ENCODE measurements around the gene SPOCK1. TPM values are rescaled to one million over a fixed set of nuclear protein-coding genes. Genes with fewer than 3 reads are reported as not detected.

Gene SPOCK1
- total and polyA plus RNA-seq, 7 donors: 4.2 to 52.7 (median 16.0) TPM

DNA sequence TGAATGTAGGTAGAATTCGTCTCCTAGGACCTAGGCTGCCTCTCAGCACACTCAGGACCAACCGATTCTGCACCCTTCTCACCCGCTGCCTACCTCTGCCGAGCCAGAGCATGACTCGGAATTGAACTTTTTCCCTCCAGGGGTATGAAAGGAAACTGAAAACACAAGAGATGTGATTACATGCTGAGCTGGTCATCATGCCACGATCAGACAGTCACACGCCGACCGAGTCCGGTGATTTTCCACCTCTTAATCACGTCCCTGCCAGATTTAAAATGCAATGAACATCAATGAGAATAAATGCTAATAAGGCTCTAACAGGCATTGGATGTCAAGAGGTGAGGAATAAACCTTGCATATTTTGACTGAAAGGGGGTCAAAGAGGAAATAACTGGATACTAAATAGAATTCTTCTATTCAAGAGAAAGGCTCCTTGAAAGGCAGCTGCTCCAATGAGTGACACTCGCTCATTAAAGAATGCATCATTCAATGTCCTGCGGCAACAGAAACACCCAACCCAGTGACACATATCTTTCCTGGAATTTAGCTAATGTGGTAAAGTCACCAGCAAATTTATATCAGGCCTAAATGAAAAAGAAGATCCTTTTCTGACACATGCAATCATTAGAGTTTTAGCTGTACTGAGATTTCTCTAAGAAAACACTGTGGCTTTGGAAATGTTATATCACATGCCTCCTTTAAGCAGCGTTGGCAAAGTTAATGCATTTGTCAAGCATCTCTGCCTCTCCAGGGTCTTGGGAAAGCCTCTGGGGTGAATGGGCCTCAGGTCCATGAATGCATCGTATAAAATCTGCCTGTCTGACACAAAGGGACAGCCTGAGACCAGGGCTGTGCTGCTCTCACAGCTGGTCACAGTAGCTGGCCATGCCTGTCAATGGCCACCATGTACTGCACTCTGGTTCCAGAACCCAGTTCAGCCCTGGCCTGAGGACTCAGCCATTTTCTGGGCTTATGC is 128.7 kb downstream of the SPOCK1 start:
- intact Hi-C loops (cut with DNase I): no loop called here
- TF ChIP-seq, protein P1, sequence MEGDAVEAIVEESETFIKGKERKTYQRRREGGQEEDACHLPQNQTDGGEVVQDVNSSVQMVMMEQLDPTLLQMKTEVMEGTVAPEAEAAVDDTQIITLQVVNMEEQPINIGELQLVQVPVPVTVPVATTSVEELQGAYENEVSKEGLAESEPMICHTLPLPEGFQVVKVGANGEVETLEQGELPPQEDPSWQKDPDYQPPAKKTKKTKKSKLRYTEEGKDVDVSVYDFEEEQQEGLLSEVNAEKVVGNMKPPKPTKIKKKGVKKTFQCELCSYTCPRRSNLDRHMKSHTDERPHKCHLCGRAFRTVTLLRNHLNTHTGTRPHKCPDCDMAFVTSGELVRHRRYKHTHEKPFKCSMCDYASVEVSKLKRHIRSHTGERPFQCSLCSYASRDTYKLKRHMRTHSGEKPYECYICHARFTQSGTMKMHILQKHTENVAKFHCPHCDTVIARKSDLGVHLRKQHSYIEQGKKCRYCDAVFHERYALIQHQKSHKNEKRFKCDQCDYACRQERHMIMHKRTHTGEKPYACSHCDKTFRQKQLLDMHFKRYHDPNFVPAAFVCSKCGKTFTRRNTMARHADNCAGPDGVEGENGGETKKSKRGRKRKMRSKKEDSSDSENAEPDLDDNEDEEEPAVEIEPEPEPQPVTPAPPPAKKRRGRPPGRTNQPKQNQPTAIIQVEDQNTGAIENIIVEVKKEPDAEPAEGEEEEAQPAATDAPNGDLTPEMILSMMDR (IDR thresholded peaks at IDR 0.05): no peak
- no peak for ATAC-seq
- no peaks in the 10 kb centered on the region for H3K36me3 ChIP-seq (ENCODE audit: insufficient read depth in 1 of 2, low read depth in 1 of 2)
- H3K4me3 ChIP-seq: no peak overlapping the region
- 80 to 86% (median 82%) methylated on average over 15 of the region's 15 CpGs for WGBS, 3 donors
- DNase-seq: no peak
- H3K9me3 ChIP-seq: no peaks in the 10 kb centered on the region
- no peaks in the 10 kb centered on the region for H3K4me1 ChIP-seq
- H3K27me3 ChIP-seq (ENCODE audit: insufficient read depth in 3 of 3, low read length in 2 of 3): no peaks in the 10 kb centered on the region
- H3K27ac ChIP-seq: no peak overlapping the region

DNA sequence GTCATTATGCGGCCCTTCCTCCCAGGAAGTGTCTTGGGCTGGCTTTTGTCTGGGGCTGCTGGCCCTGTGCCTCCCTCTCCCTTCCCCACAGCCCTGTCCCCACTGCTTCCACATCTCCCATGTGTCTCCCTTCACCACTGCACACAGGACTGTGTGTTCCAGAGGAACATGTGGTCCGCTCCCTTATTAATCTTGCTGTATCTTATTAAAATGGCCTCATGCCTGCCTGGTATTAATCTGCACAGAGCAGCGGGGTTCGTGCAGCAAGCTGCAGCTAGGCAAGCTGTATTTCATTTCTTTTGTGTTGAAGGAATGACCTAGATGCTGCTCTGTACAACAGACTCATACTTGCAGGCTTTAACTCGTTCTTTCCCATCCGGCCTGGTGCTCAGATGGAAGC is 130.5 kb downstream of the SPOCK1 start:
- Histone ChIP-seq H3K27me3 (ENCODE audit: insufficient read depth in 3 of 3, low read length in 2 of 3) (no peaks in the 10 kb centered on the region), H3K4me3 (no peak overlapping the region), H3K27ac (no peak overlapping the region), H3K9me3 (no peaks in the 10 kb centered on the region), H3K36me3 (ENCODE audit: insufficient read depth in 1 of 2, low read depth in 1 of 2) (no peaks in the 10 kb centered on the region), H3K4me1 (no peaks in the 10 kb centered on the region)
- TF ChIP-seq, protein P1 (IDR thresholded peaks at IDR 0.05): no peak
- ATAC-seq (no peak), DNase-seq (no peak)
- WGBS, 3 donors: 87 to 92% (median 89%) methylated on average over 6 of the region's 6 CpGs
- intact Hi-C loops (cut with DNase I): no loop called here

DNA sequence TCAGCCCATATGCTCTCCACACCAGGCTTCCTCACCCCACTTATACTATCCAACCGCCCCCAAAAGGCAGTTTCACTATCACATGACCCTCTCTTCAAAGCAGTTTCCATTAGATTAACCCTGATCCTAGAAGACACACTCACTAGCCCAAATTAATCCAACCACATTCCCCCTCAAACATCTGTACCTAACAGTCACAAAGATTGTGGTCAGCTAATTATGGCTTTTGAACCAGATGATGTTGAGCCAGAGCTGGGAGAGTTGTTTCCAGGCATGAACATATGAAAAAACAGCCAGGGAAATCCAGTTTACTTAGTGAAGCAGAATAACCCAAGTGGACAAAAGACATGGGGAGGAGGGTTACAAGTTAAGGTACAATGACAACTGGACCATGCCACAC is 131.2 kb downstream of the SPOCK1 start:
- Histone ChIP-seq H3K27ac (no peak overlapping the region), H3K27me3 (ENCODE audit: insufficient read depth in 3 of 3, low read length in 2 of 3) (no peaks in the 10 kb centered on the region), H3K4me3 (no peak overlapping the region), H3K36me3 (ENCODE audit: insufficient read depth in 1 of 2, low read depth in 1 of 2) (no peaks in the 10 kb centered on the region), H3K4me1 (no peaks in the 10 kb centered on the region), H3K9me3 (no peaks in the 10 kb centered on the region)
- DNase-seq (no peak), ATAC-seq (no peak)
- intact Hi-C loops (cut with DNase I): no loop called here
- WGBS, 3 donors: 92 to 100% (median 92%) methylated on average over 1 of the region's 1 CpG
- TF ChIP-seq, protein P1 (IDR thresholded peaks at IDR 0.05): no peak

DNA sequence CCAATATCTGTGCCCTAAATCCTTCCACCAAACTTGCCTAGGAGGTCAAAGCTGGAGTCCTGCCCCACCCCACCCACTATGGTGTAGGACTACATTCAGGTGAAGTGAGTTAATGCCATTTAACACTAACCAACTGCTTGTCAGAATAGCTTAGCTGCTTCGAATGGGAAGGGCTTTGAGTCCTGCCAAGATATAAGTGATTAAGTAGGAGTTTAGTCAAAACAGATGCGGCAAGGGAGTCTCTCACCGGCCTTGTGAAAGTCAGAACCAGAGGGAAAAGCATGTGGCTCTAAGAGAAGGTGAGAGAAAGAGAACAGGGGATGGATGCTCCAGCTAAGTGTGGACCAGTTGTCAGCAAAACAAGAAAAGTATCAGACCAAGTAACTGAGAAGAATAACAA is 132.6 kb downstream of the SPOCK1 start:
- intact Hi-C loops (cut with DNase I): no loop called here
- no peaks in the 10 kb centered on the region for H3K9me3 ChIP-seq
- WGBS, 3 donors: 52 to 67% (median 66%) methylated on average over 3 of the region's 3 CpGs
- peaks cover 0 to 3% (median 0%) of the 10 kb centered on the region in 3 donors for H3K27me3 ChIP-seq (ENCODE audit: insufficient read depth in 3 of 3, low read length in 2 of 3)
- TF ChIP-seq, protein P1 (IDR thresholded peaks at IDR 0.05): no peak
- no peaks in the 10 kb centered on the region for H3K36me3 ChIP-seq (ENCODE audit: insufficient read depth in 1 of 2, low read depth in 1 of 2)
- H3K4me1 ChIP-seq: no peaks in the 10 kb centered on the region
- ATAC-seq (no peak), DNase-seq (no peak)
- no peak overlapping the region for H3K27ac ChIP-seq
- no peak overlapping the region for H3K4me3 ChIP-seq
